Spleen (tissue), 7 donors: ENCODE data around the gene SLC47A1.

ENCODE experiments used
- CTCF ChIP-seq, 11 experiments: fragments of 200-600 bp in 7 of 11; fragments of 450-650 bp in 4 of 11; sonication (generic) in 4 of 11; IDR thresholded peaks in 8 of 11; conservative IDR thresholded peaks in 3 of 11; 1 replicate in 7 of 11; 2 replicates in 4 of 11; pipeline versions ENCODE4 v1.4.0 to v1.8.0; 2016 to 2021; ENCODE audit warnings: antibody characterized with exemption in 11 of 11, inconsistent platforms in 4 of 11, mild to moderate bottlenecking in 1 of 11
- POLR2A ChIP-seq, 3 donors: fragments of 450-650 bp; IDR thresholded peaks; one replicate each; pipeline ENCODE4 v1.5.1; 2017; ENCODE audit warnings: antibody characterized with exemption in 3 of 3, mild to moderate bottlenecking in 1 of 3
- POLR2AphosphoS5 ChIP-seq, 3 donors: sonication (generic); formaldehyde crosslinking; IDR thresholded peaks; one replicate each; pipeline ENCODE4 v1.5.1; 2017; ENCODE audit warnings: antibody characterized with exemption in 3 of 3
- donor health status: DM: no; HTN: no; CAD: no; lungs with moderate emphysema.
- donor health status: DM: no; HTN: no; CAD: no.
- donor health status: DM: no; HTN: no; CAD: no.

- TF ChIP-seq CTCF (IDR thresholded peaks at IDR 0.05 in 8 of 11, conservative IDR thresholded peaks at IDR 0.05 in 3 of 11): no peak
- TF ChIP-seq POLR2A (IDR thresholded peaks at IDR 0.05): no peak
- TF ChIP-seq POLR2AphosphoS5 (IDR thresholded peaks at IDR 0.05): no peak
These were observed 63.2 kb downstream of the SLC47A1 start for GRCh38 chr17:19596869-19597268.
